Panc1 (cell line): ENCODE data around the gene MS4A4A. TPM values are rescaled to one million over a fixed set of nuclear protein-coding genes. Genes with fewer than 3 reads are reported as not detected.
A peak's percentile ranks its signal among the peaks of the same experiment; 100 is the strongest.

ENCODE experiments used
- ATAC-seq: fragments of 200-7000 bp; cut with Tn5 transposase; 2 replicates; pipeline ENCODE4 v1.9.1; 2020; ENCODE audit warnings: mild to moderate bottlenecking, moderate library complexity
- BruUV-seq: library from RNA; stranded (reverse); fragments of 400-500 nt; replicated peaks from 2 replicates; lab custom pipeline; 2021; lab: Mats Ljungman, UMichigan
- CTCF ChIA-PET: fragments of 300-600 bp; sonication (Branson Sonifier 250); formaldehyde crosslinking; loops from one replicate; lab custom pipeline; 2022; ENCODE audit warnings: antibody characterized with exemption; lab: Charles Lee
- POLR2A ChIA-PET: fragments of 300-600 bp; sonication (Branson Sonifier 250); formaldehyde crosslinking; loops from one replicate; lab custom pipeline; 2022; ENCODE audit warnings: antibody characterized with exemption; lab: Charles Lee
- DNase-seq: peaks from one replicate; pipeline ENCODE4 v3.0.0-alpha.2; 2010; ENCODE audit warnings: low read depth, low spot score
- H3K27ac ChIP-seq: 2 replicates; pipeline ENCODE4 v1.5.1; 2011; ENCODE audit warnings: mild to moderate bottlenecking, low read length, inconsistent platforms
- H3K27me3 ChIP-seq: fragments of 200-500 bp; sonication (Bioruptor generic); 2 replicates; pipeline ENCODE4 v1.6.0; 2014; ENCODE audit warnings: low read length, inconsistent platforms; ENCODE audit not compliant: control insufficient read depth, insufficient read depth
- H3K36me3 ChIP-seq: fragments of 200-500 bp; sonication (Bioruptor generic); 2 replicates; pipeline ENCODE4 v1.5.1; 2014; ENCODE audit warnings: inconsistent platforms, mild to moderate bottlenecking, low read length, moderate library complexity; ENCODE audit not compliant: control insufficient read depth, insufficient read depth
- H3K4me1 ChIP-seq: 2 replicates; pipeline ENCODE4 v1.5.1; 2011; ENCODE audit warnings: inconsistent platforms, mild to moderate bottlenecking, low read length, moderate library complexity; ENCODE audit not compliant: control insufficient read depth, insufficient read depth
- H3K4me3 ChIP-seq, 2 experiments: 2 replicates each; pipeline ENCODE4 v1.5.1; 2011 to 2012; ENCODE audit warnings: low read depth in 2 of 2, low read length in 2 of 2, mild to moderate bottlenecking in 2 of 2, inconsistent platforms in 1 of 2, moderate library complexity in 1 of 2
- H3K9me3 ChIP-seq: fragments of 200-500 bp; sonication (Bioruptor generic); 2 replicates; pipeline ENCODE4 v1.5.1; 2014; ENCODE audit warnings: low read depth, mild to moderate bottlenecking, inconsistent platforms, low read length, moderate library complexity; ENCODE audit not compliant: control insufficient read depth, insufficient read depth
- POLR2AphosphoS5 ChIP-seq: IDR thresholded peaks from 2 replicates; pipeline ENCODE4 v1.6.1; 2012; ENCODE audit warnings: mild to moderate bottlenecking, low read depth, low read length, moderate library complexity
- REST ChIP-seq, 2 experiments: IDR thresholded peaks; 2 replicates each; pipeline ENCODE4 v1.6.1; 2011 to 2012; ENCODE audit warnings: low read depth in 2 of 2, control low read depth in 1 of 2, low read length in 1 of 2, mild to moderate bottlenecking in 1 of 2, moderate library complexity in 1 of 2; ENCODE audit not compliant: insufficient read depth in 1 of 2
- SIN3A ChIP-seq: IDR thresholded peaks from 2 replicates; pipeline ENCODE4 v1.6.1; 2012; ENCODE audit warnings: low read depth, mild to moderate bottlenecking, low read length, moderate library complexity, borderline replicate concordance; ENCODE audit not compliant: insufficient read depth
- TCF7L2 ChIP-seq: IDR thresholded peaks from 2 replicates; pipeline ENCODE4 v1.6.1; 2011; ENCODE audit warnings: mild to moderate bottlenecking, low read depth, low read length, inconsistent platforms
- in situ Hi-C: cut with HindIII; loops from 2 replicates; pipeline ENCODE4 v1.10.0; 2016; ENCODE audit warnings: low sequenced_read_pairs, low pct_unique_long_range_greater_than_20kb
- intact Hi-C: fragments of 100-400 bp; cut with micrococcal nuclease; formaldehyde crosslinking; loops from one replicate; pipeline ENCODE4 v1.10.0; 2022; ENCODE audit not compliant: unreplicated experiment
- total RNA-seq: library from RNA; stranded (reverse); gene quantifications from one replicate; pipeline ENCODE4 v1.2.1, GENCODE V29; 2021; ENCODE audit not compliant: unreplicated experiment
- TF ChIP-seq, protein P1 (sequence below): fragments of 450-650 bp; IDR thresholded peaks from 2 replicates; pipeline ENCODE4 v1.5.1; 2017; ENCODE audit warnings: mild to moderate bottlenecking

The MS4A4A gene
- total RNA-seq, 1 experiment from 2014 or later, result not detected

GRCh38 chr11:60343094-60343704, 62.7 kb downstream of the MS4A4A start:
- intact Hi-C loops, result loop anchor here (5.0 kb wide), 1 partner anchor 76 kb away; no protein-coding TSS in a partner anchor
- ChIA-PET CTCF (interaction anchor here (1.1 kb wide), 1 partner anchor 26 kb away, joined by 7 read pairs; no protein-coding TSS in a partner anchor), POLR2A (no interaction called here)
- Histone ChIP-seq H3K9me3 (no peaks in the 10 kb centered on the region), H3K4me1 (no peaks in the 10 kb centered on the region), H3K27me3 (peaks cover 2% of the 10 kb centered on the region; the same call in 1 of the 2 replicates), H3K36me3 (no peaks in the 10 kb centered on the region), H3K27ac (no peak overlapping the region), H3K4me3 (no peak overlapping the region)
- in situ Hi-C loops, result no loop called here
- BruUV-seq, result no TSS peak
- DNase-seq (no peak), ATAC-seq (no peak)
- TF ChIP-seq SIN3A (no peak), REST (IDR thresholded peaks at IDR 0.05; ENCODE audit: insufficient read depth in 1 of 2, low read depth in 2 of 2, low read length in 1 of 2) (no peak), POLR2AphosphoS5 (no peak), TCF7L2 (no peak)
- TF ChIP-seq, protein P1, sequence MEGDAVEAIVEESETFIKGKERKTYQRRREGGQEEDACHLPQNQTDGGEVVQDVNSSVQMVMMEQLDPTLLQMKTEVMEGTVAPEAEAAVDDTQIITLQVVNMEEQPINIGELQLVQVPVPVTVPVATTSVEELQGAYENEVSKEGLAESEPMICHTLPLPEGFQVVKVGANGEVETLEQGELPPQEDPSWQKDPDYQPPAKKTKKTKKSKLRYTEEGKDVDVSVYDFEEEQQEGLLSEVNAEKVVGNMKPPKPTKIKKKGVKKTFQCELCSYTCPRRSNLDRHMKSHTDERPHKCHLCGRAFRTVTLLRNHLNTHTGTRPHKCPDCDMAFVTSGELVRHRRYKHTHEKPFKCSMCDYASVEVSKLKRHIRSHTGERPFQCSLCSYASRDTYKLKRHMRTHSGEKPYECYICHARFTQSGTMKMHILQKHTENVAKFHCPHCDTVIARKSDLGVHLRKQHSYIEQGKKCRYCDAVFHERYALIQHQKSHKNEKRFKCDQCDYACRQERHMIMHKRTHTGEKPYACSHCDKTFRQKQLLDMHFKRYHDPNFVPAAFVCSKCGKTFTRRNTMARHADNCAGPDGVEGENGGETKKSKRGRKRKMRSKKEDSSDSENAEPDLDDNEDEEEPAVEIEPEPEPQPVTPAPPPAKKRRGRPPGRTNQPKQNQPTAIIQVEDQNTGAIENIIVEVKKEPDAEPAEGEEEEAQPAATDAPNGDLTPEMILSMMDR, result peak; percentile 81

DNA sequence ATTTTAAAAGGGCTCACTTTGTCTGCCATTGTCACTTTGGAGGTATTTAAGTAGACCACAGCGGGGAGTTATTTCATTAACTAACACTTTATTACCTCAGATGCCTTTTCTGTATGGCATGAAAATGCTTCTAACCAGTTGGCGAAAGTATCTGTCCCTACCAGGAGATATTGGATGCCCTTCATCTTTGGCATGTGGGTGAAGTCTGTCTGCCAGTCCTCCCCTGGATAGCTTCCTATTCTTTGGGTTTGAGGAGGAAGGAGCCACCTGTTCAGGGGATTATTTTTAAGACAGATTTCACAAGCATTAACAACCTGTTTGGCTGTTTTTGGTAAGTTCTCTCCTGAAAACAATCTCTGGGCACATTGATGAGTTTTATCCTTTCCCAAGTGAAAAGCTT, 63.7 kb downstream of the MS4A4A start:
- no peak for DNase-seq
- Histone ChIP-seq H3K4me3 (no peak overlapping the region), H3K36me3 (no peaks in the 10 kb centered on the region), H3K27ac (no peak overlapping the region), H3K4me1 (no peaks in the 10 kb centered on the region), H3K27me3 (peaks cover 2% of the 10 kb centered on the region; the same call in 1 of the 2 replicates), H3K9me3 (no peaks in the 10 kb centered on the region)
- ATAC-seq, result no peak
- no peak for TF ChIP-seq REST (IDR thresholded peaks at IDR 0.05; ENCODE audit: insufficient read depth in 1 of 2, low read depth in 2 of 2, low read length in 1 of 2)
- BruUV-seq, result no TSS peak
- intact Hi-C loops, result loop anchor here (5.0 kb wide), 1 partner anchor 77 kb away; no protein-coding TSS in a partner anchor
- in situ Hi-C loops, result no loop called here
- CTCF ChIA-PET, result no interaction called here
- POLR2A ChIA-PET, result no interaction called here
